HG02938 (cell line): ENCODE results near the gene HLA-E.

ENCODE experiments used
- ATAC-seq: cut with Tn5 transposase; IDR thresholded peaks from one replicate; pipeline ENCODE4 v1.9.1; 2021; ENCODE audit warnings: mild to moderate bottlenecking, moderate library complexity; ENCODE audit not compliant: unreplicated experiment

HLA-E gene

DNA sequence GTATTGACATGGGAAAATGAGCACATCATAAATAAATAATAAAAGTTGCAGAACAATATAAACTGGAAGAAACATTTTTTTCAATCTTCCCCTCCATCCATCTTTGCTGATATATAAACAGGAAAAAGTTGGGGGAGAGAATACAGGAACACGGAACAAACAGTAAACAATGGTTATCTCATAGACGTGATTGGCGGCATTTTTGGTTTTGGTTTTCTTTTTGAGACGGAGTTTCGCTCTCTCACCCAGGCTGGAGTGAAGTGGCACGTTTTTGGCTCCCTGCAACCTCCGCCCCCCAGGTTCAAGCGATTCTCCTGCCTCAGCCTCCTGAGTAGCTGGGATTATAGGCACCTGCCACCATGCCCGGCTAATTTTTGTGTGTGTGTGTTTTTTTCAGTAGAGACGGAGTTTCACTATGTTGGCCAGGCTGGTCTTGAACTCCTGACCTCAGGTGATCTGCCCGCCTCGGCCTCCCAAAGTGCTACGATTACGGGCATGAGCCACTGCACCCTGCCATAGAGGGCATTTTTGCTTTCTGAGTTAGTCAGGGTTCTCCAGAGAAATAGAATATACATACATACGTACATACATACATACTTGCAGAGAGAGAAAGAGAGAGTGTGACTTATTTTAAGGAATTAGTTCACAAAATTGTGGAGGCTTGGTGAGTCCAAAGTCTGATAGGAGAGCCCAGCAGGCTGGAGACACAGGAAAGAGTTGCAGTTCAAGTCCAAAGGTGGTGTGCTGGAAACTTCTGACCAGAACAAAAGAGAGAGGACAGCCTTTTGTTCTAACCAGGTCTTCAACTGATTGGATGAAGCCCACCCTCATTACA lies 44.4 kb downstream of the HLA-E start:
- ATAC-seq, result no peak

- no peak for ATAC-seq
Observed at GRCh38 chr6:30537931-30538330, 48.6 kb downstream of the HLA-E start.

- no peak for ATAC-seq
Observed at GRCh38 chr6:30541515-30542403, 52.5 kb downstream of the HLA-E start.

DNA sequence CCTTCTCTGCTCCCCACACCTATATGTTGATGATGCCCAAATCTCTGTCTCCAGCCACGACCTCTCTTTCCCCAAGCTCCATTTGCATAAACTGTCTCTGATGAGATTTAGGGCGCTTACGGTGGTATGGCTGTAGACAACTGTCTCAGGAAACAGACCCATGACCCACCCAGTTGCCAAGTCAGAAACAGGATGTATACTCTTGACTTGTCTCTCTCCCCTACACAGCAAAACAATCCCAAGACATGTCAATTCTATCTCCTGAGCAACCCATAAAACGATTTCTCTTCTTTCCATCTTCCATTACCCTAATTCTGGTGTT lies 53.1 kb downstream of the HLA-E start:
- ATAC-seq, result no peak

- no peak for ATAC-seq
Observed at GRCh38 chr6:30542915-30543314, 53.6 kb downstream of the HLA-E start.
